GM21786 (cell line): Measurements from ENCODE around the gene SNAP47.

Source experiments
- ATAC-seq: cut with Tn5 transposase; IDR thresholded peaks from one replicate; pipeline ENCODE4 v1.9.1; 2021; ENCODE audit not compliant: unreplicated experiment

Gene SNAP47

GRCh38 chr1:227795732-227796131, 60.5 kb downstream of the SNAP47 start:
- ATAC-seq, result no peak

GRCh38 chr1:227796359-227796915, 61.2 kb downstream of the SNAP47 start:
- no peak for ATAC-seq

- ATAC-seq, result no peak
Measured at GRCh38 chr1:227797144-227797543, 61.9 kb downstream of the SNAP47 start.

DNA sequence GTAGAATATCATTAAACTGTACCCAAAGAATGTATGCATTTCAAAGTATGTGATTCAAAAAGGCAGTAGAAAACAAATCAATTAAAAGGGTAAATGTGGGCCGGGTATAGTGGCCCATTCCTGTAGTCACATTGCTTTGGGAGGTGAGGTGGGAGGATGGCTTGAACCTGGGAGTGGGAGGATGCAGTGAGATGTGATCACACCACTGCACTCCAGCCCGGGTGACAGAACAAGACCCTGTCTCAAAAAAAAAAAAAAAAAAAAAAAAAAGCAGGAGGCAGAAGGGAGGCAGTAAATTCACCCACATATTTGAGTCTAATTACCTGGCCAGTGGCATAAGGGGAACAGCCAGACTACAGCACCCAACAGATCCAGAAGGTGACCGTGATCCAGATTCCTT, 62.4 kb downstream of the SNAP47 start:
- no peak for ATAC-seq

DNA sequence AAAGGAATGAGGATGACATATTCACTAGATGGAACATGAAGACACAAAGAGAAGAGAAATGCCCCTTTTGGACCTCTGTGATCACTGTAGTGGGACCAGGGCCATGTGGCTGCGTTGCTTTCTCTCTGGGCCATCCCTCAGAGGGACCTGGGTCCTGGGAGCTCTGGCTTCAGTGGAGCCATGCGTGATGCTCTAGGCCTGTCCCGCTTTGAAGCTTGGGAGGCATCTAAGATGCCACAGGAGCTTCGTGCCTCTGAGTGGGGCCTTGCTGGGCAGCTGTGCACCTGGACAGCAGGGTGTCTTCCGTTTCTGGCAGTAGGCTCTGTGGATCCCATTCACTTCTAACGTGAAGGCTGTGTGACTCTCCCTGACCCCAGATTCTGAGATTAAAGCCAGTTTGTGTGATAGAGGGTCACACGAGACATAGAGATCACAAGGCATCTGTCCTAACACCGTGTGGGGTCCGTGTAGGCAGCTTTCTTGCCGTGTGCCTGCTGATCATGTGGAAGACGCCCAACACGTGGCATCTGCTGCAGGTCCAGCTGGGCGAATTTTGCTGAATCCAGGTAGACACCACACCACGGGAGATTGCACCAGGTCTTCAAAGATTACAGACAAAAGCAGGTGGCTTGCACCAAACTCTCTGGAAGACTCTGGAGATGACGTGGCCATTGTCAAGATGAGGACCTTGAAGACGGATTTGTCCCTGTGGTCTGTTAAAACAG, 63.0 kb downstream of the SNAP47 start:
- no peak for ATAC-seq

GRCh38 chr1:227799756-227800155, 64.5 kb downstream of the SNAP47 start:
- no peak for ATAC-seq

GRCh38 chr1:227803933-227804332, 68.7 kb downstream of the SNAP47 start:
- no peak for ATAC-seq

- ATAC-seq, result no peak
Measured at GRCh38 chr1:227805606-227806197, 70.5 kb downstream of the SNAP47 start.

- no peak for ATAC-seq
Measured at GRCh38 chr1:227808566-227808965, 73.3 kb downstream of the SNAP47 start.

DNA sequence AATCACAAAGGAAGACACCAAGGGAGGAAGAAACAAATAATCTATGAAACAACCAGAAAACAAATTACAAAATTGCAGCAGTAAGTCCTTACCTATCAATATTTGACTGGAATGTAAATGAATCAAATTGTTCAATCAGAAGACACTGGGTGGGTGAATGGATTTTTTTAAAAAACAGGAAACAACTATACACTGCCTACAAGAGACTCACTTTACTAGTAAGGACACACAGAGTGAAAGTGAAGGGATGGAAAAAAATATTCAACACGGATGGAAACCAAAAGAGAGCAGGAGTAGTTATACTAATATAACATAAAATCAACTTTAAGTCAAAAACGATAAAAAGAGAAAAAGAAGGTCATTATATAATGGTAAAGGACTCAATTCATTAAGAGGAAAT, 73.8 kb downstream of the SNAP47 start:
- no peak for ATAC-seq

GRCh38 chr1:227813962-227814361, 78.7 kb downstream of the SNAP47 start:
- ATAC-seq, result no peak

- ATAC-seq, result no peak
Measured at GRCh38 chr1:227815468-227816409, 80.5 kb downstream of the SNAP47 start, which contains the start of gene PRSS38. TSS of gene PRSS38 (plus strand) at chr1:227815675. CDS start at chr1:227815717, 42 bp downstream.

GRCh38 chr1:227816750-227817446, 81.7 kb downstream of the SNAP47 start:
- no peak for ATAC-seq

DNA sequence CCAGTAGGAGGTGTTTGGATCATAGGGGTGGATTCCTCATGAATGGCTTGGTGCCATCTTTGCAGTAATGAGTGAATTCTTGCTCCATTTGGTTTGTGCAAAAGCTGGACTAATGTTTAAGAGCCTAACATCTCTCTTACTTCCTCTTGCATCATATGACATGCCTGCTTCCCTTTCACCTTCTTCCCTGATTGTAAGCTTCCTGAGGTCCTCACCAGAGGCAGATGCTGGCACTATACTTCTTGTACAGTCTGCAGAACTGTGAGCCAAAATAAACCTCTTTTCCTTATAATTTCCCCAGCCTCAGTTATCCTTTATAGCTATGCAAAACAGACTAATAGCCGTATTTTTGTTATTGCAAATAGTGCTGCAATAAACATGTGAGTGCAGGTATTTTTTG, 88.3 kb downstream of the SNAP47 start:
- ATAC-seq, result no peak

DNA sequence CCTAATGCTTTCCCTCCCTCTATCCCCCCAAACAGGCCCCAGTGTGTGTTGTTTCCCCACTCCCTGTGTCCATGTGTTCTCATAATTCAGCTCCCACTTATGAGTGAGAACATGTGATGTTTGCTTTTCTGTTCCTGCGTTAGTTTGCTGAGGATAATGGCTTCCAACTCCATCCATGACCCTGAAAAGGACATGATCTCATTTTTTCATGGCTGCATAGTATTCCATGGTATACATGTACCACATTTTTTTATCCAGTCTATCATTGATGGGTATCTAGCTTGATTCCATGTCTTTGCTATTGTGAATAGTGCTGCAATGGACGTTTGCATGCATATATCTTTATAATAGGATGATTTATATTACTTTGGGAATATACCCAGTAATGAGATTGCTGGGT, 89.0 kb downstream of the SNAP47 start:
- ATAC-seq, result no peak

DNA sequence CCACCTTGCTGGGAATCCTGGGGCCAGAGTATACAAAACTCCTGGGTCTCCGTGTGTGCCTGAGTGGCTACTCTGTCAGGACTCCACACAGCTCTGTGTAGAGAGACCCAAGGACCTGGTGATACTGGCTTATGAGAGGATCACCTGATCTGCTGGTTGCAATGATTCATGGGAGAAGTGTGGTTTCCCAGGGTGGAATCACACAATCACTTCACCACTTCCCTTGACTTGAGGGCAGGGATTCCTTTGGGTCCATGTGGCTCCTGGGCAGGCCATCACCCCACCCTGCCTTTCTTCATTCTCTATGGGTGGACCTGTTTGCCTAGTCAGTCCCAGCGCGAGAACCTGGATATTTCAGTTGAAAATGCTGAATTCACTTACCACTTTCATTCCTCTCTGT, 93.6 kb downstream of the SNAP47 start:
- no peak for ATAC-seq
